Measurements from ENCODE around the gene MFSD1. TPM values are rescaled to one million over a fixed set of nuclear protein-coding genes. Genes with fewer than 3 reads are reported as not detected.

Gene MFSD1
- polyA plus RNA-seq, 1 of the 3 experiments (the other 2 are of a cell fraction): 44.9 TPM

DNA sequence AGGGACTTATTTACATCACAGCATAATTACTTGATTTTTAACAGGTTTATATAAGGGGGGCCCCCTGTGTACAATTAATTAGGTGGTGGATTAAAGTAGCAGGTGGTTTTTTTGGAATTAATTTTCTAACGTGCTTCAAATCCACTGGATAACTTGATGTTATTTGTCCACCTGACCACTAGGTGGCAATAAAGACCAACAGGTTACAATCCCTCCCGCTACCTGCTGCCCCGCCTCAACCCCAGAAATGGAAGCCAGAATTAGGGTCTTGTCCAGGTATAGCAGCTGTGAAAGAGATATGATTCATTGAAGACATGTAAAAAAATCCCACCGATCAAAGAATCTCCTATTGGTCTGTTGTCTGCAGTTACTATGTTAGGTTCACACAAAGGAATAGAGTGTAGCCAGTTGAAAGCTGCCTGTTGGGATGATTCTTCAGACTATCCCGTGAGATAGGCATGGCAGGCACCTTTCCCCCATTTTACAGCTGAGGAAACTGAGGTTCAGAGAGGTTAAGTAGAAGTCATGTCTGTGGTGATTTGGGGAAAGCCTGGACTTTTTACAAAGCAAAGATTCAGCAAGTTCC, 44.0 kb downstream of the MFSD1 start:
- no peaks in the 10 kb centered on the region for H3K27me3 ChIP-seq (ENCODE audit: insufficient read depth)
- no peaks in the 10 kb centered on the region for H3K9me3 ChIP-seq
- H3K4me1 ChIP-seq (ENCODE audit: control insufficient read depth in 1 of 2, insufficient read depth in 2 of 2, low read depth in 1 of 2, low read length in 1 of 2): peaks cover 3 to 9% of the 10 kb centered on the region in 2 experiments; a peak in 2 of 4 replicates
- no peaks in the 10 kb centered on the region for H3K36me3 ChIP-seq (replicated peaks in 1 of 2; ENCODE audit: control insufficient read depth in 1 of 2, insufficient read depth in 2 of 2, low read length in 1 of 2)
- POLR2A ChIA-PET: no interaction called here
- no peaks in the 10 kb centered on the region for H4K20me1 ChIP-seq (ENCODE audit: insufficient read depth)
- WGBS (ENCODE audit: low lambda C conversion rate): 9% methylated on average over 5 of the region's 5 CpGs
- CTCF ChIA-PET: interaction anchor here (0.6 to 15.3 kb wide), 54 partner anchors 10 to 1161 kb away, joined by 3 to 322 read pairs (median 4); no protein-coding TSS in a partner anchor
- no peaks in the 10 kb centered on the region for H3K9me2 ChIP-seq
- peak; percentile 68 for DNase-seq
- H2AFZ ChIP-seq (ENCODE audit: low read depth): no peak overlapping the region
- H3F3A ChIP-seq (replicated peaks; ENCODE audit: insufficient read depth): no peaks in the 10 kb centered on the region
- H3K4me3 ChIP-seq (ENCODE audit: low read depth in 2 of 2, low read length in 1 of 2): no peak overlapping the region
- H3K4me2 ChIP-seq: no peak overlapping the region
- no peaks in the 10 kb centered on the region for H3K79me2 ChIP-seq (ENCODE audit: insufficient read depth)
- H3K9ac ChIP-seq: no peak overlapping the region
- TF ChIP-seq NRF1 (IDR thresholded peaks at IDR 0.05; ENCODE audit: low read depth, low read length): no peak
- TF ChIP-seq, protein P1, sequence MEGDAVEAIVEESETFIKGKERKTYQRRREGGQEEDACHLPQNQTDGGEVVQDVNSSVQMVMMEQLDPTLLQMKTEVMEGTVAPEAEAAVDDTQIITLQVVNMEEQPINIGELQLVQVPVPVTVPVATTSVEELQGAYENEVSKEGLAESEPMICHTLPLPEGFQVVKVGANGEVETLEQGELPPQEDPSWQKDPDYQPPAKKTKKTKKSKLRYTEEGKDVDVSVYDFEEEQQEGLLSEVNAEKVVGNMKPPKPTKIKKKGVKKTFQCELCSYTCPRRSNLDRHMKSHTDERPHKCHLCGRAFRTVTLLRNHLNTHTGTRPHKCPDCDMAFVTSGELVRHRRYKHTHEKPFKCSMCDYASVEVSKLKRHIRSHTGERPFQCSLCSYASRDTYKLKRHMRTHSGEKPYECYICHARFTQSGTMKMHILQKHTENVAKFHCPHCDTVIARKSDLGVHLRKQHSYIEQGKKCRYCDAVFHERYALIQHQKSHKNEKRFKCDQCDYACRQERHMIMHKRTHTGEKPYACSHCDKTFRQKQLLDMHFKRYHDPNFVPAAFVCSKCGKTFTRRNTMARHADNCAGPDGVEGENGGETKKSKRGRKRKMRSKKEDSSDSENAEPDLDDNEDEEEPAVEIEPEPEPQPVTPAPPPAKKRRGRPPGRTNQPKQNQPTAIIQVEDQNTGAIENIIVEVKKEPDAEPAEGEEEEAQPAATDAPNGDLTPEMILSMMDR (IDR thresholded peaks at IDR 0.05): peak; percentile 84
- TF ChIP-seq, protein P2, sequence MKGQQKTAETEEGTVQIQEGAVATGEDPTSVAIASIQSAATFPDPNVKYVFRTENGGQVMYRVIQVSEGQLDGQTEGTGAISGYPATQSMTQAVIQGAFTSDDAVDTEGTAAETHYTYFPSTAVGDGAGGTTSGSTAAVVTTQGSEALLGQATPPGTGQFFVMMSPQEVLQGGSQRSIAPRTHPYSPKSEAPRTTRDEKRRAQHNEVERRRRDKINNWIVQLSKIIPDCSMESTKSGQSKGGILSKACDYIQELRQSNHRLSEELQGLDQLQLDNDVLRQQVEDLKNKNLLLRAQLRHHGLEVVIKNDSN (IDR thresholded peaks at IDR 0.05; ENCODE audit: borderline replicate concordance, low read depth): no peak
- no peak for TF ChIP-seq TCF12 (IDR thresholded peaks at IDR 0.05)
- TF ChIP-seq CHD2 (IDR thresholded peaks at IDR 0.05; ENCODE audit: low read length, partially characterized antibody): no peak
- TF ChIP-seq RAD21 (IDR thresholded peaks at IDR 0.05; ENCODE audit: low read length): peak; percentile 90
- TF ChIP-seq FOSL2 (IDR thresholded peaks at IDR 0.05; ENCODE audit: borderline replicate concordance, low read depth): no peak
- peak; percentile 78 for TF ChIP-seq SMC3 (IDR thresholded peaks at IDR 0.05; ENCODE audit: low read depth, low read length)
- H3K27ac ChIP-seq (ENCODE audit: low read depth in 2 of 2, low read length in 1 of 2): no peak overlapping the region

DNA sequence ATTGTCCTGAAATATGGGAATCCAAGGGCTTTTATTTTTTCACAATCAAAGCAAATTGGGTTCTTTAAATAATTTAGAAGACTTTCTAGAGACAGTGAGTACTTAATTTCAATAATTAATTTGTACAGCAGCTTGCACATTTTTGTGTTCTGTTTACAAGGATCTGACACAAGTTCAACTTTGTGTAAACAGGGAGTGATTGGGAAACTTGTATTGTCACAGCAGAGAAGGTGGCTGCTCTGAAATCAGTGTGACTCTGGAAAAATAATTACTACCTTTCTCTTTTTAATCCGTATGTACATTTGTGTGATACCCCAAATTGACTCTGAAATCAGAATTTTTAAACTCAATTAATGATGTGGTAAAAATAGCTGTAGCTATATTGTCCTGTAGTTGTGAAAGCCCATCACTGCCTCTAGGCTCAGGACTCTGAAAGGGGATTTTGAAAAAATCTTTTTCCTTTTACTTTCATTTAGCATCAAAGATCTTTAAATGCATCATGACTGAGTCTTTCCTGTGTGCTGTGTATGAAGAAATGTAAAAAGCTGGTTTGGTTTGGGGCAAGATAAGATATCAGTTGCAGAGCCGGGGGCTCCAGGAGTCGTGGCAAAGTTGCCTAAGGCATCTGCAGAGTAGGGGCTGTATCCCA, 45.1 kb downstream of the MFSD1 start:
- H3K36me3 ChIP-seq (replicated peaks in 1 of 2; ENCODE audit: control insufficient read depth in 1 of 2, insufficient read depth in 2 of 2, low read length in 1 of 2): no peaks in the 10 kb centered on the region
- H3K4me1 ChIP-seq (ENCODE audit: control insufficient read depth in 1 of 2, insufficient read depth in 2 of 2, low read depth in 1 of 2, low read length in 1 of 2): peaks cover 3 to 9% of the 10 kb centered on the region in 2 experiments; a peak in 2 of 4 replicates
- POLR2A ChIA-PET: no interaction called here
- H3K9me2 ChIP-seq: no peaks in the 10 kb centered on the region
- H3F3A ChIP-seq (replicated peaks; ENCODE audit: insufficient read depth): no peaks in the 10 kb centered on the region
- H4K20me1 ChIP-seq (ENCODE audit: insufficient read depth): no peaks in the 10 kb centered on the region
- H2AFZ ChIP-seq (ENCODE audit: low read depth): peak overlapping the region; percentile 59
- WGBS (ENCODE audit: low lambda C conversion rate): 70% methylated on average over 3 of the region's 3 CpGs
- H3K27ac ChIP-seq (ENCODE audit: low read depth in 2 of 2, low read length in 1 of 2): no peak overlapping the region
- no peak for DNase-seq
- H3K79me2 ChIP-seq (ENCODE audit: insufficient read depth): no peaks in the 10 kb centered on the region
- CTCF ChIA-PET: interaction anchor here (0.9 to 15.3 kb wide), 25 partner anchors 9 to 1162 kb away, joined by 3 to 322 read pairs (median 6); no protein-coding TSS in a partner anchor
- H3K4me2 ChIP-seq: peak overlapping the region; percentile 7; the same call in 1 of the 2 replicates
- H3K4me3 ChIP-seq (ENCODE audit: low read depth in 2 of 2, low read length in 1 of 2): no peak overlapping the region
- H3K9ac ChIP-seq: no peak overlapping the region
- no peaks in the 10 kb centered on the region for H3K27me3 ChIP-seq (ENCODE audit: insufficient read depth)
- no peak for TF ChIP-seq ELF1 (IDR thresholded peaks at IDR 0.05)
- no peak for TF ChIP-seq TEAD4 (IDR thresholded peaks at IDR 0.05; ENCODE audit: borderline replicate concordance, insufficient read depth)
- TF ChIP-seq CHD2 (IDR thresholded peaks at IDR 0.05; ENCODE audit: low read length, partially characterized antibody): no peak
- H3K9me3 ChIP-seq: no peaks in the 10 kb centered on the region

All from SK-N-SH (cell line).